D721Med (cell line): ENCODE data around the gene SCYL3.

ENCODE experiments used
- DNase-seq: peaks from one replicate; pipeline ENCODE4 v3.0.0; 2011; ENCODE audit warnings: low spot score; ENCODE audit not compliant: insufficient read length
- FAIRE-seq: peaks from 2 replicates; lab custom pipeline; 2011; peaks lifted over from hg19 to GRCh38; lab: Jason Lieb, UNC
- TF ChIP-seq, protein P1 (sequence below): IDR thresholded peaks from 2 replicates; pipeline ENCODE4 v1.5.1; 2012; ENCODE audit warnings: mild to moderate bottlenecking, control low read depth; ENCODE audit not compliant: insufficient read depth; ENCODE audit errors: missing control alignments

The SCYL3 gene

DNA sequence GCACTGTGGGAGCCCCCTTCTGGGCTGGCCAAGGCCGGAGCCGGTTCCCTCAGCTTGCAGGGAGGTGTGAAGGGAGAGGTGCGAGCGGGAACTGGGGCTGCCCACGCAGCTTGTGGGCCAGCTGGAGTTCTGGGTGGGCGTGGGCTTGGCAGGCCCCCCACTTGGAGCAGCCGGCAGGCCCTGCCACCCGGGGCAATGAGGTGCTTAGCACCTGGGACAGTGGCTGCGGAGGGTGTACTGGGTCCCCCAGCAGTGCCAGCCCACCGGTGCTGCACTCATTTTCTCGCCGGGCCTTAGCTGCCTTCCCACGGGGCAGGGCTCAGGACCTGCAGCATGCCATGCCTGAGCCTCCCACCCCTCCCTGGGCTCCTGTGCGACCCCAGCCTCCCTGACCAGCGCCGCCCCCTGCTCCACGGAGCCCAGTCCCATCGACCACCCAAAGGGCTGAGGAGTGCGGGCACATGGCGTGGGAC, 11.6 kb downstream of the SCYL3 start:
- no peak for DNase-seq
- TF ChIP-seq, protein P1, sequence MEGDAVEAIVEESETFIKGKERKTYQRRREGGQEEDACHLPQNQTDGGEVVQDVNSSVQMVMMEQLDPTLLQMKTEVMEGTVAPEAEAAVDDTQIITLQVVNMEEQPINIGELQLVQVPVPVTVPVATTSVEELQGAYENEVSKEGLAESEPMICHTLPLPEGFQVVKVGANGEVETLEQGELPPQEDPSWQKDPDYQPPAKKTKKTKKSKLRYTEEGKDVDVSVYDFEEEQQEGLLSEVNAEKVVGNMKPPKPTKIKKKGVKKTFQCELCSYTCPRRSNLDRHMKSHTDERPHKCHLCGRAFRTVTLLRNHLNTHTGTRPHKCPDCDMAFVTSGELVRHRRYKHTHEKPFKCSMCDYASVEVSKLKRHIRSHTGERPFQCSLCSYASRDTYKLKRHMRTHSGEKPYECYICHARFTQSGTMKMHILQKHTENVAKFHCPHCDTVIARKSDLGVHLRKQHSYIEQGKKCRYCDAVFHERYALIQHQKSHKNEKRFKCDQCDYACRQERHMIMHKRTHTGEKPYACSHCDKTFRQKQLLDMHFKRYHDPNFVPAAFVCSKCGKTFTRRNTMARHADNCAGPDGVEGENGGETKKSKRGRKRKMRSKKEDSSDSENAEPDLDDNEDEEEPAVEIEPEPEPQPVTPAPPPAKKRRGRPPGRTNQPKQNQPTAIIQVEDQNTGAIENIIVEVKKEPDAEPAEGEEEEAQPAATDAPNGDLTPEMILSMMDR, result no peak
- no peak for FAIRE-seq

GRCh38 chr1:169879034-169879840, 14.5 kb downstream of the SCYL3 start:
- TF ChIP-seq, protein P1, result no peak
- peak; percentile 48 for FAIRE-seq
- DNase-seq, result no peak

- TF ChIP-seq, protein P1, result no peak
- no peak for DNase-seq
- no peak for FAIRE-seq
These were observed 15.2 kb downstream of the SCYL3 start for GRCh38 chr1:169878498-169878897.

GRCh38 chr1:169877800-169878491, 15.8 kb downstream of the SCYL3 start:
- no peak for FAIRE-seq
- DNase-seq, result no peak
- TF ChIP-seq, protein P1, result no peak

DNA sequence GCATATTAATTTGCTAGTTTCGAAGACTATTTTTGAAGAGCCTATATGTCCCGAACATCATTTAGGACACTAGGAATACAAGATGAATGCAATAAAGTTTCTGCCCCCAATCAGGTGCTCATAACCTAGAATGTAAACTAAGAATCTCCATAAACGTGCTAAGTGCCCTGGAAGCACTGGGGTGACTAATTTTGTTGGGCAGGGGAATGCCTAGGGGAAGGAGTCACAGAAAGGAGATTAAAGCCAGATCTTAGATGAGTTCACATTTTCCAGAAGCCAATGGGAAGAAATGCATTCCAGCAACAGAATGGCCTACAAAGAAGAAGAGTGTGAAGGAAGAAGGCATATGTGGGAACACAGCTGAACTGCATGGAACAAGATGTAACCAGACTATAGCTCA, 19.5 kb downstream of the SCYL3 start:
- DNase-seq, result no peak
- TF ChIP-seq, protein P1, result no peak
- peak; percentile 32 for FAIRE-seq

GRCh38 chr1:169873582-169874199, 20.0 kb downstream of the SCYL3 start:
- FAIRE-seq (peak; percentile 87), DNase-seq (no peak)
- TF ChIP-seq, protein P1, result no peak
